IPS-11a (cell line): Measurements from ENCODE around the gene EXOSC1.
"Not testable (repeated sequence)": the region's sequence is repeated elsewhere in the genome, so short reads cannot be mapped to it uniquely, and the experiment has no call there.

Experiments used
- H3K4me3 ChIP-seq: one replicate; pipeline ENCODE4 v1.5.1; 2013; ENCODE audit warnings: low read depth, low read length, control low read depth

EXOSC1 gene

DNA sequence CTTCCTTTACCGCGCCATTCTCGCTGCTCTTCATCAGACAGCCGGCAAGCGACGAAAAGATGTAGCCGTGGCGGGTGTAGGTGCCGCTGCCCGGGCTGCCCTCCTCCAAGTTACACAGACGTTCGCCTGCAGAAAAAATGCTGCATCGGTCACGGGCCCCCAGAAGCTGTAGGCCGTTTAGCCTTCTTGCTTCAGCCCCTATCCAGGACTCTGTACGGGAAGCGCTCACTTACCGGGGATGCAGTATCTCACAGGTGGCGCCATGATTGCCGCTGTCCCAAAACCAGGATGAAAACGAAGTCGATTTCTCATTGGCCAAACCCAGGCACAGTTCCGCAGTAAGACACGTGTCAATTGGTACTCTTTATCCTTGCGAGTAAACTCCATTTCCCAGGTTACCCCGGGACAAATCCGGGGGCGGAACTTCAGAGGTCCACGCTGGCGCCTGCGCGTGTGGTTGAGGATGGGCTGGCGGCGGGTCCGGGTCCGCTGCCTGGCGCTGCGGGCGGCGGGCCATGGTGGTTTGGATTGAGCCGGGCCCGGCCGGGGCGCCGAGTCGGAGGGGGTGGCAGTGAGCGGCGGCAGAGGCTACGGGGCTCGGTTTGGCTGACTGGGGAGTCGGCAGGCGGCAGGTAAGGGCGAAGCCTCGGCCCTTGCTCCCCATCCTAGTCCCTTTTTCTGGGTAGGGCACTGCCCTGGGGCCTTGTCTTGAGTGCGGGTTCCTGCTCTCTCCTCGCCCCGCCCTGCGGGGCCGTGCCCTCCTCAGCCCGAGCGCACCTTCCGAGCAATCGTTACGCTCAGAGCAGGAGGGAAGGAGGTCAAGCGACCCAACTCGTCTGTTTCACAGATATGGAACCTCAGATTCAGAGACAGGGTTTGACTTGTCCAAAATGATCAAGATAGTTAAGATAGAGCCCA is at the start of gene EXOSC1, which contains the start of gene ZDHHC16:
Gene EXOSC1, minus strand, starts transcription at position 285 of the 918 bp plus-strand sequence. Its CDS starts 21 bp downstream, at position 264.
Gene ZDHHC16, plus strand, starts transcription at position 454 of the 918 bp plus-strand sequence. CDS start 5,501 bp downstream, outside the sequence.
- peak within 1 kb of the TSS; percentile 100 for H3K4me3 ChIP-seq

GRCh38 chr10:97494863-97495506 is 49.2 kb upstream of the EXOSC1 start:
- no peak overlapping the region for H3K4me3 ChIP-seq

DNA sequence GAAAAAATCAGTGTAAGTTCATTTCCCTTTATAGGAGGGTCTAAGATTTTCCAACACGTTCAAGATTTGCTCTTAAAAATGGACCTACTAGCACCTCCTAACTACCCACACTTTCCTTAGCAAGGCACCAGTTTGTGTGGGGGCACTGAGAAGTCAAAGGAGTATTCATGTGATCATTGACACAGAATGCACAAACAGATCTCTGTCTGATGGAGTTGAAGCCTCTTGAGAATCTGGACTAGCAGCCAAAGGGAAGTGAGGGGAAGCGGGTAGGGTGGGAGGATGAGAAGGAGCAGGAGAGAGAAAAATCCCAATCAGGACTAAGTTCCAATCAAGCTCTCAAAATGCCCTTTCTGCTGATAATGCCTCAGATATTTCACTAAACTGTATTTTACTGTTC is 48.3 kb upstream of the EXOSC1 start:
- H3K4me3 ChIP-seq: no peak overlapping the region

- no peak overlapping the region for H3K4me3 ChIP-seq
Observed at GRCh38 chr10:97490592-97490991, 44.8 kb upstream of the EXOSC1 start.

DNA sequence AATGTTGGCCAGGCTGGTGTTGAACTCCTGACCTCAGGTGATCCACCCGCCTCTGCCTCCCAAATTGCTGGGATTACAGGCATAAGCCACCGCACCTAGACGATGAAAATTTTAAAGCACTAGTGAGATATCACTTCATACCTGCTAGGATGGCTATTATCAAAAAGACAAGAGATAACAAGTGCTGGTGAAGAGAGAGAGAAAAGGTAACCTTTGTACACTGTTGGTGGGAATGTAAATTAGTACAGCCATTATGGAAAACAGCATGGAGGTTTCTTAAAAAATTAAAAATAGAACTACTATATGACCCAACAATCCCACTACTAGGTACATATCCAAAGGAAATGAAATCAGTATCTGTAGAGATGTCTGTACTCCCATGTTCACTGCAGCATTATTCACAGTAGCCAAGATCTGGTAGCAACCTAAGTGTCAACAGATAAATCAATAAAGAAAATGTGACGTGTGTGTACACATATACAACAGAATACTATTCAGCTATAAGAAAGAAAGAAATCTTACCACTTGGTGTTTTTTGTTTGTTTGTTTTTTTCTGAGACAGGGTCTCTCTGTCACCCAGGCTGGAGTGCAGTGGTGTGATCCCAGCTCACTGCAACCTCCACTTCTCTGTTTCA is 40.0 kb upstream of the EXOSC1 start:
- no peak overlapping the region for H3K4me3 ChIP-seq

- no peak overlapping the region for H3K4me3 ChIP-seq
Observed at GRCh38 chr10:97483921-97484320, 38.1 kb upstream of the EXOSC1 start.

GRCh38 chr10:97483506-97483905 is 37.7 kb upstream of the EXOSC1 start:
- no peak overlapping the region for H3K4me3 ChIP-seq

DNA sequence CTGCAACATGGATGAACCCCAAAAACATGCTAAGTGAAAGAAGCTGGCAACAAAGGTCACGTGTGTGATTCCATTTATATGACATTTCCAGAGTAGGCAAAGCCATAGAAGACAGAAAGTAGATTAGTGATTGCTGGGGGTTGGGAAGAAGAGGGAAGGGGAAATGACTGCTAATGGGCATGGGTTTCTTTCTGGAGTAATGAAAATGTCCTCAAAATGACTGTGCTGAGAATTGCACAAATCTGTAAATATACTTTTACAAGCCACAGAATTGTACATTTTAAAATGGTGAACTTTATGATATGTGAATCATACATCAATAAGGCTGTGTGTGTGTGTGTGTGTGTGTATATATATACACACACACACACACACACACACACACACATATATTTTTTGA is 36.6 kb upstream of the EXOSC1 start:
- no peak overlapping the region for H3K4me3 ChIP-seq

DNA sequence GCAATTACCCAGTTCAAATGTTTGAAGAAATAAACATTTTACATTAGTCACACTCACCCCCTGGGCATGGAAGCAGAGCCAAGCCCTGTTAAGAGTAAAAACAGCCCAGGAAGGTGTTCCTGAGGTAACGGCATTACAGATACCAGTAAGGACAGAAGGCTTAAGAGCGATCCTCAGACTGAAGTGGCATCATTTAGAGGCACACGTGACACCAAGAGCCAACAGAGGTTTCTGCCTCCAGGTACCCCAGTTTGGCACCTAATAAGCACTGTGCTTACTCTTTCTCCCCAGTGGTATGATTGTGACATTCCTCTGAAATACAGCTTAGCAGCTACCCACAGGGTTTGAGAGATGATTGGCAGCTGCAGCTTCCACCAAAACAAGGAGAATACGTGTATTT is 35.3 kb upstream of the EXOSC1 start:
- H3K4me3 ChIP-seq: no peak overlapping the region

DNA sequence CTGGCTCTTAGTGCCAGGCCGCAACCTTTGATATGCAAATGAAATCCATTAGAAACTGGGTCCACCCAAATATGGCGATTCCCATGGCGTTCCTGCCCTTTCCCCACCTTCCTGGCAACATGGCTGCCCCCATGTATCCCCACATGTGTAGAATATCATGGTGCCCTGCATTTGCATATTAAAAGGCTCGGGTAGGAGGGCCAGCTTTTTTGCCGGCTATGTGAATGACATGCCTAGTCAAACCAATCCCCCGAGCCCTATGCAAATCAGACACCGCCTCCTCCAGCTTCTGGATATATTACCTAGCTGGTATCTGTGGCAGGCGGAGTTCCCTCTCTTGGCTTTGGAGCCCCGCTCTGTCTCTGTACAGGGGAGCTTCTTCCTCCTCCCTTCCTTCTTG is 34.1 kb upstream of the EXOSC1 start:
- H3K4me3 ChIP-seq: no peak overlapping the region

DNA sequence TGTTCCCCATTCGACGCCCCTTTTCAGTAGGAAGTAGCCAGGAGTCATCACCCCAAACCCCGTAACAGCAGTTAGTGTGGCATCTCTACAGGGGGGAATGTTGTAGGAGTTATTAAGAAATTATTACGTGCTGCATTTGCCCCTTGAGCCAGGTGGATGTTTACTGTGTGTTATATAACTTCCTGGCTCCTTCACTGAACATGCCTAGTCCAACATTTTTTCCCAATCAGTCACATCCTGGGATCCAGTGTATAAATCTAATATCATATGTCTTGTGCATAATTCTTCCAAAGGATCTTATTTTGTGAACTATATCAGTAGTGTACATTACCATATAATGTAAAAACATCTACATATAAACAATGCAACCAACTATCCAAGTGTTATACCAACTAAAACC is 33.6 kb upstream of the EXOSC1 start:
- H3K4me3 ChIP-seq: not testable (repeated sequence)

DNA sequence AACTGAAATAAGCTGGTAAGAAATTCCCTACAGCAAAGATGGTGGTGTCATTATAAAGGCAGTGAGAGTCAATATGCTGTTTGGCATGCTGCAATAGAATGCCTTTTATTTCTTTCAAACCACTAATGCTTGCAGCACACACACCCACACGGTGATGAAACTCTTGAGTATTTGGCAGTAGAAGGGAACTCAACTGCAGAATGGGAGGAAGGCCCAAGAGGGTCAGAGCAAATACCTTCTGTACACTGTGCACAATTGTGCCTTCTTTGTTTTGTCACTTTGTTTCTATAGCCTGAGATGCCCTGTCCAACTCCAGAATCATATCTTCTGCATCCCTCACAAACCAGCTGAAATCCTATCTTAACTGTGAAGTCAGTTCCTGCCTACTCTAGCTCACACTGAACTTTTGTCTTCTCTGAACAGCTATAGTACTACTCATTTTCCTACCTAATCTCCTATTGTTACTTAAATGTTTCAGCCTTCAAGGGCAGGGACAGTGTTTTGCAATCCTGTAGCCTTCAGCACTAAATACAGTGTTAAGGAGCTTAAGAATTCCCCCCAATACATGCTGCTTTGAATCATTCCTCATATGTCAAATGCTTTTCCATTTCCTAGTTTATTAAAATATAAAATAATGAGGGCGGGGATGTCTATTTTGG is 30.3 kb upstream of the EXOSC1 start:
- no peak overlapping the region for H3K4me3 ChIP-seq

GRCh38 chr10:97474918-97475317 is 29.1 kb upstream of the EXOSC1 start:
- H3K4me3 ChIP-seq: no peak overlapping the region

DNA sequence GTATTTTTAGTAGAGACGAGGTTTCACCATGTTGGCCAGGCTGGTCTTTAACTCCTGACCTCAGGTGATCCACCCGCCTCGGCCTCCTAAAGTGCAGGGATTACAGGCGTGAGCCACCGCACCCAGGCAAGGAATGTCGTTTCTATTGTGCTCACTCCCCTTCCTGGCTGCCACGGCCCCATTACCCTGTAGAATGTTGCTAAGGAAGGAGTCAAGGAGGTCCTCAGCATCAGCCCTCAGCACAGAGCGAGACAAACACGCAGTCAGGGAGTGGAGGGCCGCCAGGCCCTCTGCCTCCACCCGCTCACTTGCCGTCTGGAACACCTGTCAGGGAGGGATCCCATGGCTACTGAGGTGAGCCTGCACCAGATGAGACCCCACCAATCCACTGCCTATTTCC is 23.0 kb upstream of the EXOSC1 start:
- not testable (repeated sequence) for H3K4me3 ChIP-seq

DNA sequence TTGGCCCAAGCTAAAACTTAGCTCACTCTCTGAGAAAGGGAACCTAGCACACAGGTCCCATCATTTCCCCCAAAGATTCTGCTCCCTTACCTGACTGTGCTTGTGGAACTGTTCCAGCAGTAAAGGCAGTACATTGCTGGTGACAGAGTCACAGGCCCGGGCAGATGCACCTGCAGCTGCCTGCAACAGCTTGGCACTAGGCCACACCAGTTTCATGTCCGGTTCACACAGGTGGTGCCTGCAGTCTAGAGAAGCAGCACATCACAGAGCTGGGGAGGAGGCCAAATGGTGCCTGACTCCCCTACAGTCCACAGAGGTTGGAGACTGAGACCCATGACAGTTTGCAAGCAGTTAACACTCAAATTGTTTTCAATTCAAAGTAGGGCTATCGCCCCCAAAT is 22.4 kb upstream of the EXOSC1 start:
- no peak overlapping the region for H3K4me3 ChIP-seq

DNA sequence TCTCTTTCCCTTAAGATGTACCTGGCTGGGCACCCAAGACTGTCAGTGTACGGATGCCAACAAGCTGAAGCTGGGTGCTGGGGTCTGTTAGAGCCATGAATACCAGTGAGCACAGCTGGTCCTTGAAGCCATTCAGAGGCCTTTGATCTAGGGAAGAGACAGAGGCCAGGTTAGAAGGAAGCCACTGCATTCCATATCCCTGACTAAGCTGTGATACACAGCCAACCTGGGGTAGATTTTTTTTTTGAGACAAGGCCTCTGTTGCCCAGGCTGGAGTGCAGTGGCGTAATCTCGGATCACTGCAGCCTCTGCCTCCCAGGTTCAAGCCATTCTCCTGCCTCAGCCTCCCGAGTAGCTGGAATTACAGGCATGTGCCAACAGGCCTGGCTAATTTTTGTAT is 20.9 kb upstream of the EXOSC1 start:
- H3K4me3 ChIP-seq: no peak overlapping the region

GRCh38 chr10:97465982-97466381 is 20.2 kb upstream of the EXOSC1 start:
- no peak overlapping the region for H3K4me3 ChIP-seq

DNA sequence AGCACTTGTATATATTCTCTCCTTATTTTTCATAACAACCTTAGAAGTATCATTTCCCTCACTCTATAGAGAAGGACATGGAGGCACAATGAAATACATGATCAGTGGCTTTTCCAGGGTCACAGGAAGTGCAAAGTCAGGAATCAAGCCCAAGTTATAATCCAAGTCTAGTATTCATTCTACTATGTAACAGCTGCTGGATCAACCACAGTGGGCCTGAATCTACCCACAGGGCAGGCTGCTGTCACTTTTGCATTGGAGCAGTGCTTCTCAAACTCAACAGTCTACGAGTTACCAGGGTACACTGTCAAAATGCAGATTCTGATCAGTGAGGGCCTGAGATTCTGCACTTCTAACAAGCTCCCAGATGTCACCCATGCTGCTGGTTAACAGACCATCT is 18.4 kb upstream of the EXOSC1 start:
- no peak overlapping the region for H3K4me3 ChIP-seq

DNA sequence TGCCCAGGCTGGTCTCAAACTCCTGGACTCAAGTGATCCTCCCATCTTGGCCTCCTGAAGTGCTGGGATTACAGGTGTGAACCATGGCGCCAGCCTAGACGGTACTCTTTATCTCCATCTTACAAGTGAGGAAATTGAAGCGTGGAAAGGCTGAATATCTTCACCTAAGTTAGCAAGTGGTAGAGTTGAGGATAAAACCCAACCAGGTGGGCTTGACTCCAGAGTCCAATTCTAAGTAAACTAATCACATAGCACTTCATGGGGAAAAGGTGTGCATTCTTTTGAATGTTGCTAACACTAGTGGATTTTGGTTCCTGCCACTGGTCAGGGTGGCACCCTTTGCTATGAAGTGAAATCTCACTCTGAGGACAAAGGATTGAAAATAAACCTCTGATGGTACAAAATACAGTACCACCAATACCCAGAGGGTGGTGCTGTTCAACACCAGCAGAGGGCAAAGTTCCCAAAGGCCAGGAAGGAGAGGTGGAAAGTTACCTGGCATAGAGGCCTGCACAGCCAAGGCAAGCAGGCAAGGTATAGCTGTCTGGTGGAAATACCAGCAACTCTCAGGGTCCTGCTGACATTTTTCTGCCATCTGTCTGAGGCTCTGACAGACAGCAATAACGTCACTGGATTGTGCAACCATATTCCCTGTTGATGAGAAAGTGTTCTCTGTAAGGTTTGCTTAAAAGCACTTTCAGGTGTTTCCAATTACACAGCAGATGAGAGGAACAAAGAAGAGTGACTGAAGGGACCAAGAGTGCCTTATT is 17.7 kb upstream of the EXOSC1 start:
- no peak overlapping the region for H3K4me3 ChIP-seq

DNA sequence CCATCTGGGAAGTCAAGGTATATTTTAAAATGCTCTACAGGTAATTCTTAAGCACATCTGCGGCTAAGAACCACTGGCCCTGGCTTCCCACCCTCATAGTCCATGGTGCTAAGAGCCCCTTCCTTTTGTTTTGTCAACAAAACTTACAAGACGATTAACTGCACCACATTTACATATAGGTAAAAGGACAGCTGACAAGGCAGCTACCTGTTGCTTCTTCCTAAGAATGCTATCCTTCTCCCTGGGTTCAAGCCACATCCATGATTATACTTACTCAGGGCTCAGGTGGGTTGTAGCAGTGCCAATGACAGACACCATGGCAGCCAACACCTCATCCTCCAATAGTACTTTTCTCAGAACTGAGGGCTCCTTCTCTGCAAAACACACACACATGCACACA is 16.5 kb upstream of the EXOSC1 start:
- H3K4me3 ChIP-seq: no peak overlapping the region
